GM21737 (cell line): Measurements from ENCODE around the gene ARVCF.

Experiments
- ATAC-seq: cut with Tn5 transposase; IDR thresholded peaks from one replicate; pipeline ENCODE4 v1.9.1; 2021; ENCODE audit warnings: mild to moderate bottlenecking, moderate library complexity; ENCODE audit not compliant: unreplicated experiment

Gene ARVCF

GRCh38 chr22:19964701-19965386 lies 51.8 kb downstream of the ARVCF start:
- ATAC-seq, result no peak

GRCh38 chr22:19963863-19964642 lies 52.6 kb downstream of the ARVCF start:
- ATAC-seq, result no peak

DNA sequence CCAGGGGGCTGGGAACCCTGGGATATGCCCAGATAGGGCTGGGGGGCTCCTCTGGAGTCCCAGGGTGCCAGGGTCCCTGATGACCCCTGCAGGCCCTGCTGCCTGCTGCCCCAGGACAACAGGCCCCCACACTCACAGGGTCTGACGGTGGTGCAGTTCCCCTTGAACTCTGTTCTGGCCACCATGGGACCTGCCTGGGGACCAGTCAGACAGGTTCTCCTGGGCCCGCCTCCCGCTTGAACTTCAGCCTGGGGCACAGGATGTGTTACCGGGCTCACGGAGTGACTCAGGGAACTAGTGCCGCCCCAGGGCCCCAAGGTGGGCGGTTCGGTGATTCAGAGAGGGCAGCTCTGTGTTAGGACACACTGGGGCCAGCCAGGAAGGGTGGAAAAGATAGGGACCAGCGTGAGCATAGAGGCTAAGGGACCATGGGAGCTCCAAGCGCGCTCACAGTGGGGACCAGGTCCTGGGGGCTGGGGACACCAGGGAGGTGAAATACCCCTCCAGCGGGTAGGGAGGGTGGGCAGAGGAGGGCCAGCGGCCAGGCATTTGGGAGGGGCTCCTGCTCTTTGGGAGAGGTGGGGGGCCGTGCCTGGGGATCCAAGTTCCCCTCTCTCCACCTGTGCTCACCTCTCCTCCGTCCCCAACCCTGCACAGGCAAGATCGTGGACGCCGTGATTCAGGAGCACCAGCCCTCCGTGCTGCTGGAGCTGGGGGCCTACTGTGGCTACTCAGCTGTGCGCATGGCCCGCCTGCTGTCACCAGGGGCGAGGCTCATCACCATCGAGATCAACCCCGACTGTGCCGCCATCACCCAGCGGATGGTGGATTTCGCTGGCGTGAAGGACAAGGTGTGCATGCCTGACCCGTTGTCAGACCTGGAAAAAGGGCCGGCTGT lies 53.5 kb downstream of the ARVCF start:
- no peak for ATAC-seq

- no peak for ATAC-seq
Observed at GRCh38 chr22:19962246-19962908, 54.2 kb downstream of the ARVCF start.

- no peak for ATAC-seq
Observed at GRCh38 chr22:19961868-19962245, 54.8 kb downstream of the ARVCF start.

- ATAC-seq, result no peak
Observed at GRCh38 chr22:19961201-19961580, 55.4 kb downstream of the ARVCF start.

DNA sequence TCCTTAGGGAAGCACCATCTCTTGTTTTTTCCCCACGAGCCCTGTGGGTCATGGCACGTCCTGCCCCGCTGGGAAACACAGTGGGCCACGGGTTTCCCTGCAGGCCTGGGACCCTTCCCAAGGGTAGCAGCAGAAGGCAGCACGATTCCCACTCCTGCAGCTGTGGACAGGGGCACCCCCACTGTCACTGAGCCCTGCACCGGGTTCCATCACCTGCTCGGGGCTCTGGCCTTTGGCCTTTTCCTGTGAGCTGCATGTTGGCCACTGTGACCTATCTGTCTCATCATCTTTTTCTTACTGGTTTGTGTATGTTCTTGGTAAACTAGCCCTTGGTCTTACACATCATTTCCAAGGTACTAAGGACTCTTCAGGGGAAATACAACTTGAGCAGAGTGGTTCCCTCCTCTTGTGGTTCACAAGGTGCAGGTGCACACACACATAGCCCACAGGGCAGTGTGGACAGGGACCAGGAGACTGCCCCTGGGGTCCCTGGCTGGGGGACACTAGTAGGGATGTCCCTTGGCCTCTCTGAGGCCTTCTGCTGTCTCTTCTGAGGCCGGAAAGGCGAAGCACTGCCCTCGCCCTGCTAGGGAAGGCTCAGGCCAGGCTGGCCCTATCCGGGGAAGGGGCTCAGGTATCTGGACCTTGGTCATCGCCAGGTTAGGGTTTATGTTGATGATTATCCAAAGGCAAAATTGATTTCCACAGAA lies 56.0 kb downstream of the ARVCF start:
- ATAC-seq, result no peak

- ATAC-seq, result no peak
Observed at GRCh38 chr22:19959587-19960490, 56.8 kb downstream of the ARVCF start.

DNA sequence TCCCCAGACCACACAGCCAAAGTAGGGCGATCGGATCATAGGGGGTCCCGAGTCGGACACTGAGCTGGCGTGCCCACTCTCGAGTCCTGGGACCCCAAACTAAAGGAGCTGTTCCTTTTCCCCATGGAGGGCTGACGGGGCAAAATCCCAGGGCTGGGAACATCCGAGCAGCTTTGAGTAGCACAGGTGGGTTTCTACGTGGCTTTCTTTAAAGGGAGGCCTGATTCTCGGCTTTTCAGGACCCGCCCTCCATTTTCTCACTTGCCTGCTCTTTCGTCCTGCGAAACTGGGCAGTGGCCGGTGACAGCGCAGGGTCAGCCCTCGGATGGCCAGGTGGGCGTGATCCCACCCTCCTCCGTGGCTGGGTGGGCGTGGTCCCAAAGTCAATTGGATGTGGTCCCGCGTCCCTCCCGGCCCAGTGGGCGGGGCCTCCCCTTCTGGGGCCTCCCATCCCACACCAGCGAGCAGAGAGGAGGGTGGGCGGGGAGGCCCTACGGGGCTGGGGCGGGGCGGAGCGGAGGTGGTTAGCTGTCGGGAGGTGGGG lies 57.5 kb downstream of the ARVCF start:
- ATAC-seq, result no peak

GRCh38 chr22:19958083-19959042 lies 58.3 kb downstream of the ARVCF start:
- ATAC-seq, result no peak

GRCh38 chr22:19957445-19957844 lies 59.2 kb downstream of the ARVCF start:
- ATAC-seq, result no peak

DNA sequence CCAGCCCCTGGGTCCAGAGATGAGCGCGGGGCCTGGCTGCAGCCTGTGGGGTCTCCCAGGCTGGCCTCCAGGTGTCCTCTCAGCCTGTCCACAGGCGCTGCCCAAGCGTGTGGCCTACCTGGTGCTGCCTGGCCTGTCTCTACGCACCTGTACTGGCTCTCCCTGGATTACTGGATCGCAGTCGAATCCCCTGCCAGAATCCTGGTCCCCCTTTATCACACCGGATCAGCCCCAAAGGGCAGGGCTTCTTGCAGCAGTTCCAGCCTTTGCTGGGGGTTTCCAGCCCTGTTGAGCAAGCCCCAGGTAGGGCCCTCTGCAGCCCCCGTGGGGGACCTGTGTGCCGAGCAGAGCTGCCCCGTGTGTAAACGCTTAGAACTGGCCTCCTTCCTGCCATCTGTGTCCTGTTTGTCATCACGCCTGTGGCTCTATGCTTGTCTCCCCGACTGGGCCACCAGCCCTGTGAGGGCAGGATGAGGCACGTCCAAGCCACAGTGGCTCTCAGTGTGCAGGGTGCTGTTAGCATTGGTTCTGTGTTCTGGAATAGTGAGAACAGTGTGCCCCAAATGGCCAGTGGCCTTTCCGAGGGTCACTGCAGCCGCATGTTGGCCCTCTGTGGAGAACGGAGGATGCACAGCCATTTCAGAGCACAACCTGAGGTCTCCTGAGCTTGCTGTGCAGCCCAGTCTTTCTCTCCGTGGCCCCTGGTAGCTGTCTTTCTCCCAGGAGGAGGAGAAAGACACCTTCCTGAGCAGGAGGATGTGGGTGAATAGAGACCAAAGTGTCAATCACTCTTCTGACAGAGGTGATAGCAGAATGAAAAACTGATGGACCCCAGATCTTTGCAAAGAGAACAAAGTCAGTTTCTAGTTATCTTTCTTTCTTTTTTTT lies 61.1 kb downstream of the ARVCF start:
- ATAC-seq, result no peak

DNA sequence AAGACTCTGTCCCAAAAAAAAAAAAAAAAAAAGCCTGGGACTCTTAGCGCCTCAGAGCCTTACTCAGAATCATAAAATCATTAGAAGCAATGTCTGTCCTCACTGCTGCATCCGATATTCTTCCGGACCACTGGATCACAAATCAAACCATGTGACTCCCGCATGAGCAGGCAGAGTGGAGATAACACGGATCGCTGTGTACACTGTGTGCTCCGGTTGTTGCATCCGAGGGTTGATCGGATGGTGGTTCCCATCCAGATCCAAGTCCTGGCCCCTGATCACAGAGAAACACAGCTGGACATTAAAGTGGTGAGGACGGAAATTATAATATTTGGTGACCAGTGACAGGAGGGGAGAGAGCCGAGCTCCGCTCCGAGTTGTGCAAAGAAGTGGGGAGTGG lies 65.3 kb downstream of the ARVCF start:
- no peak for ATAC-seq

DNA sequence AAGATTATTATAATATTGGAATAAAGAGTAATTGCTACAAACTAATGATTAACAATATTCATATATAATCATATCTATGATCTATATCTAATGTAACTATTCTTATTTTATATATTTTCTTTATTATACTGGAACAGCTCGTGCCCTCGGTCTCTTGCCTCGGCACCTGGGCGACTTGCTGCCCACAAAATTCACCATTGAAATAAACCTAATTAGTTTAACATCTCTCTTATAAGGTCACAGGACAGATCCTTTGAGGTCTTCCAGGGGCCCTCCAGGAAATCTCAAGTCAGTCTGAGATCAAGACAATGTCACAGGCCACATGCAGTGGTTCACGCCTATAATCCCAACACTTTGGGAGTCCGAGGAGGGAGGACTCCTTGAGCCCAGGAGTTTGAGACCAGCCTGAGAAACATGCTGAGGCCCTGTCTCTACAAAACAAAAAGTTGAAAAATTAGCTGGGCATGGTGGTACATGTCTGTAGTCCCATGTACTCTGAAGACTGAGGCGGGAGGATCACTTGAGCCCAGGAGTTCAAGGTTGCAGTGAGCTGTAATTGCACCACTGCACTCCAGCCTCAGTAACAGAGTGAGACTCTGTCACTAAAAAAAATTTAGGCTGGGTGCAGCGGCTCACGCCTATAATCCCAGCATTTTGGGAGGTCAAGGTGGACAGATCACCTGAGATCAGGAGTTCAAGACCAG lies 68.4 kb downstream of the ARVCF start:
- no peak for ATAC-seq

DNA sequence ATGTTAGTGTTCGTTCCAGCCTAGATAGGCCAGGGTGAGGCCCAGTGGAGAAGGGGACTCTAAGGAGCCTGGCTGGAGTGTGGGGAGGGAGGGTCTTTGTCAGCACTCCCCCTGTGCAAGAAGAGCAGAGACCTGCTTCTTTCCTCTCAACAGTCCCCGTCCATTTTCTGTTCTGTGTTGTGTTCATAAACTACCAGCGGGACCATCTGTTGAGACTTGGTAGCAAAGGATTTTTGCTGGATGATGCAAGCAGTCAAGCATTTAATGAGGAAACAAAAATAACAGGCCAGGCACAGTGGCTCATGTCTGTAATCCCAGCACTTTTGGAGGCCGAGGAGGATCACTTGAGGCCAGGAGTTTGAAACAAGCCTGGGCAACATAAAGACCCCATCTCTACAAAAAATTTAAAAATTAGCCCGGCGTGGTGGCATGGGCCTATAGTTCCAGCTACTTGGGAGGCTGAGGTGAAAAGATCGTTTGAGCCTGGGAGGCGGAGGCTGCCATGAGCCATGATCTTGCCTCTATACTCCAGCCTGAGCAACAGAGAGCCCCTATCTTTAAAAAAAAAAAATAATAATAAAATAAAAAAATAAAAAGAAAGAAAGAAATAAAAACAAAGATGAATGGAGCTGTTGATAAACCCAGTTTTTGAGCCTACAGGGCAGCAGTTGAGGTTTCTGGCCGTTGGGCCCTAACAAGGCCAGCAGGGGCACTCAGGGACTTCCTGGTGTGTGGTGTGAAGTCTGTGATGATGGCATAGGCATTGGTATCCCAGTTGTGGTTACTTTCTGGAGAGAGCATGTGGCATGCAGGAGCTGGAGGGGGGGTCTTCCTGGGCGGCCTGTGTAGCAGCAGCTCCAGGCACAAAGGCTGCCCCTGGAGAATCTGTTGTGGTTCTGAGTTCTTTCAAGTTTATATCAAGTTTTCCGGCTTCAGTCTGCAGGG lies 73.3 kb downstream of the ARVCF start:
- ATAC-seq, result no peak
